SIG-M5 treated with dmso at 0.1 percent for 504 hours (cell line): ENCODE data around the gene GLRA1.
"Not testable (repeated sequence)": the region's sequence is repeated elsewhere in the genome, so short reads cannot be mapped to it uniquely, and the experiment has no call there.

Experiments used
- DNase-seq: peaks from one replicate; lab custom pipeline; 2025; ENCODE audit not compliant: unreplicated experiment; lab: John Stamatoyannopoulos, UW

The GLRA1 gene

DNA sequence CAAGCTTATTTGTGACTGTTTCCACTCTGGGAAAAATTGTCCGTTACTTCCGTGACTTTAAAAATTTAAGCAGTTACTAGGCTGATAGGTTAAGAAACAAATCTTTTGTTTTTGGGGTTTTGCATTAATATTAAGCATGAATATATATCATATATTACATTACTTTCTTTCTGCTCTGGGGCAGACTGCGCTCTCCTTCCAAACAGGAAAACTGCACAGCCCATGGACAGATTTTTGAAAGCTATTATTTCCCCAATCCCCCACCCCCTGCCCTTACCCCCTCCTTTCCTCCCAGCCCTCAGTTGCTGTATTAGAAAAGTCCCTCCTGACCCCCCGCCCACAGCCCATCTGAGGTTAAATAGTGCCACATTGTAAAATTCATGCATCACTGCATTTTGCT is 102.5 kb downstream of the GLRA1 start:
- no peak for DNase-seq

DNA sequence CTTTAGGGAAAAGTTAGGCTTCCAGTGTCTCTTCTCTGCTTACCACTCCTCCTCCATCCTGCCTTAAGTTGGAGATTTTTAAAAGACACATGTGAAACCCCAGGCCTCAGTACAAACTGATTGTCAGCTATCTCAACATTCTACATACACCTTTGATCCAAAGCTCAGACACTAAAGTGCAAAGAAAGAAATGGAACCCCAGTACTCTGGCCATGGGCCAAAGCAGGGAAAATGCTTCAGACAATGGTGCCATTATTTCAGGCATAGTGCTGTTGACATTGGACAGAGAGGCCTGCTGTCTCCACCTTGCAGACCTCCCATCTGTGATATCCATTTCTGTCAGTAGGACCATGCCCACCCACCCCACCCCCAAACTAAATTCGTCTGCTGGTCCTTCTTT is 103.7 kb downstream of the GLRA1 start:
- no peak for DNase-seq

DNA sequence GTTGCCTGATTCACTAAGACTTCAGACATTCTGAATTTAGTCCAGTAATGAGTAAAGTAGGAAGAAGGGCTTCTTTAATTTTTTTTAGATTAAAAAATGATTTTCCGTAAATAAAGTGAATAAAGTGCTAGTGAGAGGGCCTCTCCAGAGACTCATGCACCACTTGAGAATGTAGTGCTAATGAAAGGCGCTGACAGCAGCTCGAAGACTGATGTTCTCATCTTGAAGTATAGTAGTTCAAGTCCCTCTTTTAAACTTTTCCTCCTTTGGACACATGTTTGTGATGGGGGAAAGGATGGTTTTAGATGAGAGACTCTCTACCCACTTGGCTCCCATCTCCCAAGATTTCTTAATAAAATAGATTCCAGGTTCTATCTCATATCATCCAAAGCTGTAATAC is 104.4 kb downstream of the GLRA1 start:
- DNase-seq = no peak

DNA sequence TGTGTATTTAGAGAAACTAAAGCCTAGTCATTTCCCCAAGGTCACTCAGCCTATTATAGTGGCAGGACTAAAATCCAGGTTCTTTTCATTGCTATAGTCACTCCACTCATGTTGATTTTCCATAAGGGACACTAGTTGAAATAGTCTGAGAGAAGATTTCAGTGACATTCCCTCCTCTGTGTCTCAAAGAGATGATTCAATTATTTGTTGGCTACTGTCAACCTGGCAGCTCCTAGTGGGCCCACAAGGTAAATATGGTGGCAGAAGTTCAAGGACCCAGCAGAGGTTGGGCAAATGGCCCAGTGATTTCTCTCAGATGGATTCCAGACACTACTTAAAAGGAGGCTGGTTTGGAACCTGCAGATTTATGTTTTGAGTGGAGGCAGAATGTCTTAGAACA is 104.8 kb downstream of the GLRA1 start:
- DNase-seq = no peak

DNA sequence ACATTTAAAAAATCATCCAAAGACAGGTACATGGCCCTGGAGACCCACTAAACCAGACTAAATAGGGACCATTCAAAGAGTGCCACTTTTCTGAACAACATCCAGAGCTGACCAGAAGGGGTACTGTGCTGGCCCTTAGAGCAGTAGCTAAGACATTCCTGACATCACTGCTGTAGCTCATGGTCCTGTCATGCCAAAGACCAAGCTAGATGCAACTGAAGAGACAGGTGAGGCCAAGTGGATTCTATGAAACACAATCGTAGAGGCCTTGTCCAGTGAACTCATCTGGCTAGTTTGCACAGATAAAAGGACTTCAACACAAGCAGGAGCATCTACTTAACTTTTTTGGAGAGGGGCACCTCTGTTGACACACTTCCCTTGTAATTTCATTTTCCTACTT is 109.6 kb downstream of the GLRA1 start:
- DNase-seq = no peak

DNA sequence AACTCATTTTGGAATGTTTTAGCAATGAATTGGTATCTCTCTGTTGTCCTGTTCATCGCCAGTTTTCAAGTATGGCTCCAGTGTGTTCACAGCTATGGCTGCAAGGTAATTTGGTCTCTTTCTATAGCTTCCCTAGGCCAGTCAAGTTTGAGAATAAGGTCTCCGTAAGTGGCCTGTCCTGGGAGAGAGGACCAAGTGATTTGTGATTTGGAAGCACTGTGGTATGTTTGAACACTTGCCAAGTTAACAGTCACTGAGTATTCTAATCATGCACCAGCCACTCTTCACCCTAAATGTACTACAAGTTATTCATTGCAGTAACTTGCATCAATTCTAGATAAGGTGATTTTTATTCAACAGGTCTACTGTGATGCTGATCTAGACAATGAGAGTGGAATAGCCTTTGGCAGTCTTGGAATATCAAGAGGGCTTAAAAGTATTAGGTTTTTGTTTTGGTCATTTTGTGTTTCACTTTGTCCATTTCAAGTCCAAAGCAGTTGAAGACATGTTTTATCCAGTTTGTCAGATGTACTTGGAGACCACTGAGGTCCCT is 111.8 kb downstream of the GLRA1 start:
- DNase-seq = no peak

DNA sequence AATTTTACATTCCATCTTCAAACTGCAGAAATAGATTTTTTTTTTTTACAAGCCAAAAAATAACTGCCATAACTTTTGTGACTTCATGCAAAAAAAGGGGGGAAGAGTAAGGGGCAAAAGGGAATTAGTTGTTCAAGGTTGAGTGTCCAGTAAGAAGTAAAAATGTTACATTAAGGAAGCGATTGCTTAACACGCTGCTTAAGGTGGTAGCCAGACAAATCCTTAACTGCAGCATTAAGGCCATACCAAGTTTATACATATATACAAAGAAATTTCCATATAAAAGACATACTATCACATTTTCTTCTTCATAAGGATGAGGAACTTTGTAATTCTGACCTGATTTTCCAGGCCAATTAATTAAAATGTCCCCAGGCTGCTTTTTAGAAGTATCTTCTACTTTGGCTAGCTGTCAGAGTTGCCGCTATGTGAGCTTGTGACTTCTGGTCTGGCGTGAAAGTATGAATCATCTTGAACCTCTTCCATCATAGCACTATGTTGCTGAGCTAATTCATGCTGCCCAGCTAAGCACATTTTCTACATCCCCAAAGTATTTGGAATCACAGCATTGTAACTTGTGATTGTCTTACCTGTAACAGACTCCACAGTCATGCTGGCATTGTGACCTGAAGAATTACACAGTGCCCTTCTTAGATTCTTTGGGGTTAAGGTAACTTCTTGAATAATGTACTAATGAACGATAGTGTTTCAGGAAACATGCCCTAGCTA is 112.9 kb downstream of the GLRA1 start:
- no peak for DNase-seq

DNA sequence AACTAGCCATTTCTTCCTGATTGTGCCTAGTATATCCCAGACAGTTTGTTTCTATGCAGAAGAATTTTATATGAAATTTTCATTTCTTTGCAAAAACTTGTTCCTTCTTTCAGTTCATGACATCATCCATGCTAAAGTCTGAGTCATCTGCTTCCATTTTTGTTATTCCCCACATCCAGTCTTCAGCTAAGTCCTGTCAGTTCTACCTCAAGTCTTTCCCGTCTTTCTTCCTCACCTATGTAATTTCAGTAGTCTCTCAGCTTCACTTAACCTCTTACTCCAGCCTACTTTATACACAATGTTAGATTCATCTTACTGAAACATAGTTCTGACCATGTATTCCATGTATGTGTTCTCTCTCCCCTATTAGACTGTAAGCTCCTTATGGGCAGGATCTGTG is 113.8 kb downstream of the GLRA1 start:
- DNase-seq = no peak

DNA sequence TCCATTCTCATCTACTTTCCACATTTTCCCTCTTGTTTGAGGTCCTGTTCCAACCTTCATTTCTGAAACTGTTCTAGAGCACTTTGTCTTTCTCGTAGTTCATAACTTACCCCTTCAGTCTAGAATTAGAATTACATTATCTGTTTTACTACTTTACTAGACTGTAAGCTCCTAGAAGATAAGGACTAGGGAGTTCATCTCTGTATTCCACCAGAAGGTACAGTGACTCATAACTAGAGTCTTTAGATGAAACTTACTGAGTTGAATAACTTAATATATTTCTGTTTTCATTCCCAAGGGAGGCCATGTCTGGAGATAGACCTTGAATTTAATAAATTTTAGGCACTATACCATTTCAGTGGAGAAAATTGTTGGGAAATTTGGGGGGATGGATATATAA is 114.2 kb downstream of the GLRA1 start:
- peak; percentile 8 for DNase-seq

DNA sequence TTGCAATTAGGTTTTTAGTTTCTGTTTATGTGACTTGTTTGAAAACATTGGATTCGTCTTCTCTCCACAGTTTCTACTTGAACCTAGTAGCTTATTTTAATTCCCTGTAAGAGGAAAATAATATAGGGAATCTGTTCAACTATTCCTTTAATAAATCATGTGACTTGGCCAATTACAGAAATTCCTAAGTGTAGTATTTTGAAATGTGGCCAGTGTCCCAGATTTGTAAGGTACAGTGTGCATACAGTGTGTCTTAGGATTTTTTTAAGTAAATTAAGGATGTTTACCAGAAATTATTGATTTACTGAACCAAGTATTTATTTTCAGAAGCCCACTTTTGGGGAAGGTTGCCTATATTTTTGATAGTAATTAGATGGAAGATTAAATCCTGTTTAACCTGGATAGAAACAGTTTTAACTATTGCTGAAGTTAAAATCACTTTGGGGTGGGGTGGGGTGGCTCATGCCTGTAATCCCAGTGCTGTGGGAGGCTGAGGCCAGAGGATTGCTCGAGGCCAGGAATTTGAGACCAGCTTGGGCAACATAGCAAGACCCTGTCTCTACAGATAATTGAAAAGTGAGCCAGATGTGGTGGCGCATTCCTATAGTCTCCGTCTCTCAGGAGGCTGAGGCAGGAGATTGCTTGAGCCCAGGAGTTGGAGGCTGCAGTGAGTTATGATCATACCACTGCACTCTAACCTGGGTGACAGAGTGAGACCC is 116.0 kb downstream of the GLRA1 start:
- DNase-seq = no peak

DNA sequence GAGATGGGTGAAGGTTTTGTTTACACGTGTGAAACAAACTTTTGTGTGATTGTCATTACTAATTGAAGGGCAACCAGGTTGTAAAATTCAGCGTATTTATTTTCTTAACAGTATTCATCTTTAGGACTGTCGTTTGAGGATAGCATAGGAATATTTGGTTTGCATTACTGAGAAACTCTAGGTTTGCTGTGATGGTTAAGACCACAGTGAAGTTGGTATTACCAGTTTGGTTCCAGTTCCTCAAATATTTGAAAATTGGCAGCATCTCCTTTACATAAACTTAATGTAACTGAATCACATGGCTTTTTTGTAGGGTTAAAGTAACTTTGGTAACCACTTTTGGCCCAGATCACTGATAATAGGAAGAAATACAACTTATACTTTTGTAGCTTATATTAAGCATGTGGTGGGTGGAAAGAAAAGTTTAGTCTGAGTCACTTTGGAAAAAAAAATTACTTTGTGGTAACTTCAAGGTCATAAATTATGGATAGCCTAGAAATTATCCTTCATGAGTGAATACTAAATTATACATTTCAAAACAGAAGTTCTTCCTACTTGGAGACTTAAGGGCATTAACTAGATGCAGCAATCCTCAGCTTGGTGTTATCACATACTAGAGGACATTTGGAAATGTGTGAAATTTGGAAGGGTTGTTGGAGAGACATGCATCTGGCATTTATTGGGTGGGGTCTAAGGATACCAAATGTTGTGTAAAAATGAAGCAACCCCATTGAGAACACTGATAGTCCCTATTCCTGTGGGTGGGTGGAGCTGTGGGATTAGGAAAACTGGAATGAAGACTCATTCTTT is 119.0 kb downstream of the GLRA1 start:
- no peak for DNase-seq

DNA sequence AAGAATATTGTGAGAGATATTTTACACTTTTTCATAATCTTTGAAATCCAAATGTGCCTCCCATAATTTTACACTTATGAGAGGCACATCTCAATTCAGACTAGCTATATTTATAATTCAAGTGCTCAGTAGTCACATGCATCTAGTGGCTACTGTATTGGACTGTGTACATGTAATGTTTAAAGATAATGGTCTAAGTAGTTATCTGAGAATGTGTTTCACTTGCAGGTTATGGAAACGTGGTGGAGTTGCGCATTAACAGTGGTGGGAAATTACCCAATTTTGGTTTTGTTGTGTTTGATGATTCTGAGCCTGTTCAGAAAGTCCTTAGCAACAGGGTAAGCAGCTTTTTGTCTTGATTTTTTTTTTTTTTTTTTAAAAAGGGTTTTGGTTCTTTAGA is 124.1 kb downstream of the GLRA1 start:
- DNase-seq = peak; percentile 34

DNA sequence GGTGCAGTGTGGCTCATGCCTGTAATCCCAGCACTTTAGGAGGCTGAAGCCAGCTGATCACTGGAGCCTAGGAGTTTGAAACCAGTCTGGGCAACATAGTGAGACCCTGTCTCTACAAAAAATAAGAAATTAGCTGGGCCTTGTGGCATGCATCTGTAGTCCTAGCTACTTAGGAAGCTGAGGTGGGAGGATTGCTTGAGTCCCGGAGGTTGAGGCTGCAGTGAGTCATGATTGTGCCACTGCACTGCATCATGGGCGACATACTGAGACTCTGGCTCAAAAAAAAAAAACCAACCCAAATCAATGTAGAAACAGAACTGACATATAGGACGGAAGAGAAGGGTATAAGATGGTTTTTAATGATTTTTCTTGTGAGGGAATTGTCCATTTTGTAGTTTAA is 125.2 kb downstream of the GLRA1 start:
- DNase-seq = no peak

DNA sequence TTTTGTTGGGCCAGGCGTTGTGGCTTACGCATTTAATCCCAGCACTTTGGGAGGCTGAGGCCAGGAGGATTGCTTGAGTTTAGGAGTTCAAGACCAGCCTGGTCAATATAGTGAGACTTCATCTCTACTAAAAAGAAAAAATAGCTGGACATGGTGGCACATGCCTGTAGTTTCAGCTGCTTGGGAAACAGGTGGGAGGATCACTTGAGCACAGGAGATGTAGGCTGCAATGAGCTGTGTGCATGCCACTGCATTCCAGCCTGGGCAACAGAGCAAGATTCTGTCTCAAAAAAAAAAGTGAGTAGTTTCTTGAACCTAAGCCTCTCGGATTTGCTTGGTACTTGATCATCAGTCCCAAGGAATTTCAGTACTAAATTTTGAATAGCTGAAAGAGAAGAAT is 126.0 kb downstream of the GLRA1 start:
- no peak for DNase-seq

DNA sequence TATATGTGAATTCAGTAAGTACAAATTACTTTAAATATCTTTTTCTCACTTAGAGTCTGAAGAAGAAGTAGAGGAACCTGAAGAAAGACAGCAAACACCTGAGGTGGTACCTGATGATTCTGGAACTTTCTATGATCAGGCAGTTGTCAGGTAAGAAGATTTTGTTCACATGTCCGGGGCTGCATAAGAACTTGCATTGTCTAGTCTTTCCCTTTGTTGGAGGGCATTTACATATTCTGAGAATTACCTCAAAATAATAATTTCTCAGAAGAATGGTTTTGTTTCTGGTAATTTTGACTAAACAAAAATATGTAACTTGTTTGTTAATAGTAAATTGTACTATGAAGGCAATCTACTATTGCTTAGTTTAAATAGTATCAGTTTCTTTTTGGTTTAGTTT is 129.2 kb downstream of the GLRA1 start:
- no peak for DNase-seq

DNA sequence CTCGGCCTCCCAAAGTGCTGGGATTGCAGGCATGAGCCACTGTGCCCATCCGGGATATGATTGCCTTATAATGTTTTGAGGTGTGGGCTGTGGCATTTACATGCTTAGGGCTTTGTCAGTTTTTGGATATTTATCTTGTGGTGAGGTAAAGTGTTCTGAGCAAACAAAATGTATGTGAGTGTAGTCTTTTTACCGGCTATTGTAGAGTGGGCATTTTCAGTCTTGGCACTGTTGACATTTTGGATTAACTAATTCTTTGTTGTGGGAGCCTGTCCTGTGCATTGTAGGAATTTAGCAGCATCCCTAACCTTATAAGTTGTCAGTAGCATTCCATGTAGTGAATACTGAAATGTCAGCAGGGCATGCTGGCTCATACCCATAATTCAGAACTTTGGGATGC is 131.3 kb downstream of the GLRA1 start:
- no peak for DNase-seq

DNA sequence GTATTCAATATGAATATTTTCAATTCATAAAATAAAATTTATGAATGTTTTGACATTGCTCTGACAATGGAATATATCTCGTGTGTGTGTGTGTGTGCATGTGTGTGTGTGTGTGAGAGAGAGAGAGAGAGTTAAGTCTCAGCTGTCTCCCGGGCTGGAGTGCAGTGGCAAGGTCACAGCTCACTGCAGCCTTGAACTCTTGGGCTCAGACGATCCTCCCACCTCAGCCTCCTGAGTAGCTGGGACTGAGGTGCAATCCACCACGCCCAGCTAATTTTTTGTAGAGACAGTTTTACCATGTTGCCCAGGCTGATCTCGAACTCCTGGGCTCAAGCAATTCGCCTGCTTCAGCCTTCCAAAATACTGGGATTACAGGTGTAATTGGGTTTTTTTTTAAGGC is 136.8 kb downstream of the GLRA1 start:
- DNase-seq = no peak

DNA sequence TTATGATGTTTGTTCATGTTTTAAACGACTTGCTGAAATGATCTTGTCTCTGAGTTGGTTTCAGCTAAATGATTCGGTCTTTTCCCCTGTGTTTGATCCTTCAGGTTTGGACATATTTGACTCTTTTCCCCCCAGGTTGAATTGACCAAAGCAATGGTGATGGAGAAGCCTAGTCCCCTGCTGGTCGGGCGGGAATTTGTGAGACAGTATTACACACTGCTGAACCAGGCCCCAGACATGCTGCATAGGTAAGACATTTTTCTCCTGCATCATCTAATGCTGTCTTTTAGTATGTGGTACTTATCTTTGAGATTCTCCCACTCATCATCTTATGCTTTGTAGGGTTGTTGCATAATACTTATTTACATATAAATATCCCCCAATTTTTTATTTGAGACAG is 138.2 kb downstream of the GLRA1 start:
- DNase-seq = no peak

DNA sequence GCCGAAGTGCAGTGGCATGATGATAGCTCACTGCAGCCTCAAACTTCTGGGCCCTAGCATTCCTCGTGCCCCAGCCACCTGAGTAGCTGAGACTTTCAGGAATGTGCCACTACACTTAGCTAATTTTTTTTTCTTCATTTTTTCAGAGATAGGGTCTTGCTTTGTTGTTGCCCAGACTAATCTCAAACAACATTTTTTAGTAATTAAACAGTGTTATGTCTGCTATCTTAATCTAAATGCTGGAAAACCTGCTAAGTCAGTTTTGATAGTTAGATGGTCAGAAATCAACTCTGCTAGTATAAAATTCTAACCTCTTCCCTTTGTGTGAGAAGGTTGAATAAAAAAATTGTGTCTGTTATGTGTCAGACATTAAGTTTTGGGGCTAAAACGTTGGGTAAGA is 140.5 kb downstream of the GLRA1 start:
- DNase-seq = no peak

DNA sequence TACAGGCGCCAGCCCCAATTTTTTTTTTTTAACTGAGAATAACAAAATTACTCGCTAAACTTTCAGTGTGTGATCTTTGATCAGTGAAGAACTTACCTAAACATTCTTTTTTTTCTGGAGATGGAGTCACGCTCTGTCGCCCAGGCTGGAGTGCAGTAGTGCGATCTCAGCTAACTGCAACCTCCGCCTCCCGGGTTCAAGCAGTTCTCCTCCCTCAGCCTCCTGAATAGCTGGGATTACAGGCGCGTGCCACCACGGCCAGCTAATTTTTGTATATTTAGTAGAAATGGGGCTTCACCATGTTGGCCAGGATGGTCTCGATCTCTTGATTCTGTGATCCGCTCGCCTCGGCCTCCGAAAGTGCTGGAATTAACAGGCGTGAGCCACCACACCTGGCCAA is 141.0 kb downstream of the GLRA1 start:
- not testable (repeated sequence) for DNase-seq

DNA sequence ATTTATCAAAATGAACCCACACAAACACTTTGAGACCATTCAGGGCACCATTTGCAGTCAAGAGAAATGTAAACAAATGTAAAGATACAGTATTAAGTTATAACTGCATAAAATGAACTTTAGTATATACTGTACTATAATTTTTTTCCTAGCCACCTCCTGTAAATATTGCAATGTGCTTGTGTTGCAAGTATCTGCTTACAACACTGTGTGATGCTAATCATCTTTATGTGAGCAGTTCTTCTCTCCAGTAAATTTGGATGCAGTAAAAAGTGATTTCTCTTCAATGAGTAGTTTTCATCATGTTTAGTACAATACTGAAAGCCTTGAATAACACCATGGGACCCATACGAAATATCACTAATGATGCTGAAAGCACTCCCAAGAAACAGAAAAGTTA is 143.4 kb downstream of the GLRA1 start:
- DNase-seq = no peak

DNA sequence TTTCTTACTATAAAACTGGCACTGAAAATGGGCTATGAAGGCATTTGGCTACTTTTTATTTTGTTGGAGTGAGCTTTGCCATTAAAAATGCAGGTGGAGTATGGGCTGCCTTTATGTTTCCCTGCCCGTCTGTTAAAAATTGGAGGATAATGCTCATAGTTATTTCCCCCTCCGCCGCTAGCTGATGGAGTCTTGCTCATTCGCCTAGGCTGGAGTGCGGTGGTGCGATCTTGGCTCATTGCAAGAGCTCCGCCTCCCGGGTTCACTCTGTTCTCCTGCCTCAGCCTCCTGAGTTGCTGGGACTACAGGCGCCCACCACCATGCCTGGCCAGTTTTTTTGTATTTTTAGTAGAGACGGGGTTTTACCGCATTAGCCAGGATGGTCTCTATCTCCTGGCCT is 144.3 kb downstream of the GLRA1 start:
- DNase-seq = no peak
